Stimulated activated CD4-positive, alpha-beta T cell treated with anti-CD3 and anti-CD28 coated beads, Interleukin-1b, Interleukin-23, amount 100 ng/mL, for 1 hour (primary cell): Measurements from ENCODE around the gene PIAS4.
"Not testable (repeated sequence)": the region's sequence is repeated elsewhere in the genome, so short reads cannot be mapped to it uniquely, and the experiment has no call there.

Source experiments
- DNase-seq, 2 donors: peaks; one replicate each; pipeline ENCODE4 v3.0.0-alpha.2; 2020; ENCODE audit warnings: low read depth in 2 of 2

Gene PIAS4

DNA sequence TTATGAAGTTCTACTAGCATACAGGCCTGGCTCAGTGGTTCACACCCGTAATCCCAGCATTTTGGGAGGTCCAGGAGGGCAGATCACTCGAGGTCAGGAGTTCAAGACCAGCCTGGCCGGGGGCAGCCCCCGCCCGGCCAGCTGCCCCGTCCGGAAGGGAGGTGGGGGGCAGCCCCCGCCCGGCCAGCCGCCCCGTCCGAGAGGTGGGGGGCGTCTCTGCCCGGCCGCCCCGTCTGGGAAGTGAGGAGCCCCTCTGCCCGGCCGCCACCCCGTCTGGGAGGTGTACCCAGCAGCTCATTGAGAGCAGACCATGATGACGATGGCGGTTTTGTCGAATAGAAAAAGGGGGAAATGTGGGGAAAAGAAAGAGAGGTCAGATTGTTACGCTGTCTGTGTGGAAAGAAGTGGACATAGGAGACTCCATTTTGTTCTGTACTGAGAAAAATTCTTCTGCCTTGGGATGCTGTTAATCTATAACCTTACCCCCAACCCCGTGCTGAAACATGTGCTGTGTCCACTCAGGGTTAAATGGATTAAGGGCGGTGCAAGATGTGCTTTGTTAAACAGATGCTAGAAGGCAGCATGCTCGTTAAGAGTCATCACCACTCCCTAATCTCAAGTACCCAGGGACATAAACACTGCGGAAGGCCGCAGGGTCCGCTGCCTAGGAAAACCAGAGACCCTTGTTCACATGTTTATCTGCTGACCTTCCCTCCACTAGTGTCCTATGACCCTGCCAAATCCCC is 8.7 kb upstream of the PIAS4 start:
- not testable (repeated sequence) for DNase-seq

DNA sequence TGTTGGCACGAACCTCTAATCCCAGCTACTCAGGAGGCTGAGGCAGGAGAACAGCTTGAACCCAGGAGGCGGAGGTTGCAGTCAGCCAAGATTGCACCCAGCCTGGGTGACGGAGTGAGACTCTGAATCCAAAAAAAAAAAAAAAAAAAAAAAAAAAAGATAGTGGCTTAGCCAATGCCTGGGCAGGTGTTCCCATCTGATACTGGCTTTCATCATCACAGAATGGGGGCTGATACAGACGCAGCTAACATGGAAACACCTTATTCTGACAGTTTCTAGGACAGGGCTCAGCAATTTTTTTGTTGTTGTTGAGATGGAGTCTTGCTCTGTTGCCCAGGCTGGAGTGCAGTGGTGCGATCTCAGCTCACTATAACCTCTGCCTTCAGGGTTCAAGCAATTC is 6.7 kb upstream of the PIAS4 start:
- DNase-seq: not testable (repeated sequence)

DNA sequence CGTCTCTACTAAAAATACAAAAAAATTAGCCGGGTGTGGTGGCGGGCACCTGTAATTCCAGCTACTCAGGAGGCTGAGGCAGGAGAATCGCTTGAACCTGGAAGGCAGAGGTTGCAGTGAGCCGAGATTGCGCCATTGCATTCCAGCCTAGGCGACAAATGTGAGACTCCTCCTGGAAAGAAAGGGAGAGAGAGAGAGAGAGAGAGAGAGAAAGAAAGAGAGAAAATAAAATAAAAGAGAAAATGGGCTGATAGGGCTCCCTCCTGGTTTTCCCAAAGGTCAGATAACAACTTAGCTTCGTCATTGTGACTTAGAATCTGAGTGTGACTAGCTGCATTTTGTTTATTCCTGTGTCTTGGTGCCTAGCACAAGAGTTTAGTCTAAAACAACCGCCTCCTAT is 2.1 kb upstream of the PIAS4 start:
- DNase-seq: not testable (repeated sequence)

DNA sequence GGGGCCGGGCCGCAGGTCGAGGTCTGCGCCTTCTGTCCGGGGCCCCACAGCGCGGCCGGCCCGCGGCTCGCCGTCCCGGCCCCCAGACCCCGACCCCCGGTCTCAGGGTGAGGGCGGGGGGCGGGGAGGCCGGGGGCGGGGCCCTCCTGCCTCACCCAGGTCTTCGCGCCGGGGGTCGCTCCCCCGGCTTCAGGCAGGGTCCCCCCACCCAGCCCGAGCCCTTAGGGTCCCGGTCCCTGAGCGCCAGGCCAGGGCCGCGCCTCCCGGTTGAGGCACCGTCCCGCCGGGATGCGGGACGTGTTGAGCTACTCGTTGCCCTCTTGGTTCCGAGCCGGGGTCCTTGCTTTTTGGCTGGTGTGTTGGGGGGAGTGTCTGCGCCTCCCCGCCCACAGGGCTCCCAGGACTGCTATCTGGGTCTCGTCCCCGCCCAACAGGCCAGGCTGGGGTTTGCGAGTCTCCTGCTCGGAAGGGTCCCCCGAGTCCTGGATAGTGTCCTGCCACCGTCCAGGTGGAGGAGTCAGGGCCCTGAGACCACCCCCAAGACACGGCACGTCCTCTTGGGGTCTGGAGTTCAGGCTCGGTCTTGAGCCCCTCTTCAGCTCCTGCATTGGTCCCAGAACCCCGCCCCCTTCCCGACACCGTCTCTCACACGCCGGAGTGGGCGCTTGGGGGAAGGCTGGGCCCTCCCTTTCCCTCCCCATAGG is 452 bp downstream of the PIAS4 start:
- DNase-seq: no peak

DNA sequence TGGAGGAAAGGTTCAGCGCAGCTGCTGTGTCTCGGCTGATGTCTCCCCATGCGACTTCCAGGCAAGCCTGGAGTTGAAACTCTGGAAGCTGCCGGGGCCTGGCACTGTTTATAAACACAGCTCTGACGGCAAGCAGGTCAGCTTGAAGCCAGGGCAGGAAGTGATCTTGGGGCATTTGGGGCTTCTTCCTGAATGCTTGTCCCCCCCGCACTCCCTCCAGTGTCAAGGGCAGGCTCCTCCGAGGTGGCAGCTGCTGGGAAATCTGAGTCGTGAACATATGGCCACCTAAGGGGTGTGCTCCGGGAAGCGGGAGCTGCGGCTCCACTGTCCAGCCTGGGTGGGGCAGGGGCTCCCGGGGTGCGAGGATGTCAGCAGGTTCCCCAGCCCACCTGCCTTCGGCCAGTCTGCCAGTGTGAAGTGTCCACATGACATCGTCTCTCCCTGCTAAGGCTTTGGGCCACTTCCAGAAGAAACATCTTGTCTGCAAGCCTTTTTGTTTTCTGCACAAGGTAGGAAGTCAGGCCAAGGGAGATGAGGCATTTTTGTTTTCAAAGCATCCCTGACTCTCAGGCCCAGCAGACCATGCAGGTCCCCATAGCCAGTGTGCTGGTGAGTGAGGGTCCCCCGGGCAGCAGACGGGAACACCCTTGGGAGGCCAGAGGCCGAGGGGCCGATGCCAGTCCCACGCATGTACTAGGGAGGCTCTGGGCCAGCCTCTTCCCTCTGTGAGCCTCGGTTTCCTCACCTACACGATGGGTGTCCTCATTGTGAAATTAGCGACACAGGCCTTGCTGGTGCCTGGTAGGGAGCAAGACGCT is 2.7 kb downstream of the PIAS4 start:
- DNase-seq: no peak

DNA sequence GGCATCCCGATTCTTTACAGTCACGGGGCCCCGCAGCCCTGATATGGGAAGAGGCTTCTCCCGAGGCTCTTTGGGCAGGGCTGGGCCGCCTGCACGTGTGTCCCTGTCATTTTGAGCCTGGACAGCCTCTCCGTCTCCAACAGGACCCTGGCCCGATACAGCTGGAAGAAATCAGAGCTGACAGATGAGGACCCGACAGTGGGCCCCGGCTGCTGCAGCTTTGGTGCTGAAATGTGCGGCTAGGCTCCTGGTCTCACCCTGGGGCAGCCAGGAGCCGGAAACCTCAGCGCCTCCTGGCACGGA is 3.2 kb downstream of the PIAS4 start:
- no peak for DNase-seq

DNA sequence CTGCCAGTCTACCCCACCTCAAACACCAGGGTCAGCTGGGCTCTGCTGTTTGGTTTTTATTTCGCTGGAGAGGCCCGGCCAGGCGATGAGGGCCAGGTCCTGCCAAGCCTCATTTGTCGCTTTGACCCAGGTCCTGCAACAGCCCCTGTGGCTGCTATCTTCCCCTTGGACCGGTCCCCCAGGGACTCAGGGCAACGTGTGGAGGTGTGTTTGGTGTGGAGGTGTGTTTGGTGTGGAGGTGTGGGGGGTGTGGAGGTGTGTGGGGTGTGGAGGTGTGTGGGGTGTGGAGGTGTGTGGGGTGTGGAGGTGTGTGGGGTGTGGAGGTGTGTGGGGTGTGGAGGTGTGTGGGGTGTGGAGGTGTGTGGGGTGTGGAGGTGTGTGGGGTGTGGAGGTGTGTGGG is 3.9 kb downstream of the PIAS4 start:
- not testable (repeated sequence) for DNase-seq

DNA sequence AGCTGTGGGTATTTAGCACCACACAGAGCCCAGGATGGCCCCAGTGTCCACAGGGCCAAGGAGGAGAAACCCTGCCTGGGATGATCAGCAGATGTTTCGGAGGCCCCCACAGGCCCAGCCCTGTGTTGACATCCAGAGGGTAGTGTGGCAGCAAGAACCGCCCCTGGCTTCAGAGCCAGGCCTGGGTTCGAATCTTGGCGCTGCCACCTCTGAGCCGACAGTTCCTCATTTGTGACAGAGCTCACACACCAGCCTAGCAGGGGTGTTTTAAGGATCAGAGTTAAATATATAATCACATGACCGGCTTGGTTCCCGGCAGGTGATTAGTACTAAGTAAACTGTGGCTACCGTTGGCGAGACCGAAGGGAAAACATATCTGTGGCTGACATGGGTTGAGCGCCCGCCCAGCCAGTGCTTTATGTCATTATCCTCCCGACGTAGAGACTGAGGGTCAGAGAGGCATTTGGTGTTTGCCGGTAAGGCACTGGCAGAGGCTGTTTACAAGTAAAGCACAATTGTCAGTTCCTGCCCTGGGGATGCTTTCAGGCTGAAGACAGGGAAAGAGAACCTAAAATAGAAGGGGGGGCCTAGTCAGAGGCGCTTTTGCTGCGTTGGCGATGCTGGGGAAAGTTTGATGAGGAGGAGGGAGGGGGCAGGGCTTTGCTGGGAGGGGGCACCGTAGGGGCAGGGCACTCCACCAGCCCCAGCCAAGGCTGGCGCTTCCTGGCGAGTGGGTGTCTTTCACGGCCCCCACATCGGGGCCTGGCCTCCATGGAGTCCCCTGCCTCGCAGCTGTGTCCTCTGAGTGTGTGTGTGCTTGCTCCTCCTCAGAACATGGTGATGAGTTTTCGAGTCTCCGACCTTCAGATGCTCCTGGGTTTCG is 4.8 kb downstream of the PIAS4 start:
- no peak for DNase-seq

DNA sequence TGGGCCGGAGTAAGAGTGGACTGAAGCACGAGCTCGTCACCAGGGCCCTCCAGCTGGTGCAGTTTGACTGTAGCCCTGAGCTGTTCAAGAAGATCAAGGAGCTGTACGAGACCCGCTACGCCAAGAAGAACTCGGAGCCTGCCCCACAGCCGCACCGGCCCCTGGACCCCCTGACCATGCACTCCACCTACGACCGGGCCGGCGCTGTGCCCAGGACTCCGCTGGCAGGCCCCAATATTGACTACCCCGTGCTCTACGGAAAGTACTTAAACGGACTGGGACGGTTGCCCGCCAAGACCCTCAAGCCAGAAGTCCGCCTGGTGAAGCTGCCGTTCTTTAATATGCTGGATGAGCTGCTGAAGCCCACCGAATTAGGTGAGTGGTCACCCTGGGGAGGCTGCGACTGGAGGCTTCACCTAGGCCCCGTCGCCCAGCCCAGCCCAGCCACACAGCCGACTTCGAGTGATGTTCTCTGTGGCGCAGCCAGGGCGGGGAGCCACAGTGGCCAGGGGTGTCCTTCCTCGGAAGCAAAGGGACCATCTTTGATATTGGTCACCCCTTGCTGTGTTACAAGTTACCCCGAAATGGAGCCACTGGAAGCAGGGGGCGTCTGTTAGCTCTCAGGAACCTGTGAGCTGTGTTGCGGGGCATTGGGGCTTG is 5.6 kb downstream of the PIAS4 start:
- no peak for DNase-seq

DNA sequence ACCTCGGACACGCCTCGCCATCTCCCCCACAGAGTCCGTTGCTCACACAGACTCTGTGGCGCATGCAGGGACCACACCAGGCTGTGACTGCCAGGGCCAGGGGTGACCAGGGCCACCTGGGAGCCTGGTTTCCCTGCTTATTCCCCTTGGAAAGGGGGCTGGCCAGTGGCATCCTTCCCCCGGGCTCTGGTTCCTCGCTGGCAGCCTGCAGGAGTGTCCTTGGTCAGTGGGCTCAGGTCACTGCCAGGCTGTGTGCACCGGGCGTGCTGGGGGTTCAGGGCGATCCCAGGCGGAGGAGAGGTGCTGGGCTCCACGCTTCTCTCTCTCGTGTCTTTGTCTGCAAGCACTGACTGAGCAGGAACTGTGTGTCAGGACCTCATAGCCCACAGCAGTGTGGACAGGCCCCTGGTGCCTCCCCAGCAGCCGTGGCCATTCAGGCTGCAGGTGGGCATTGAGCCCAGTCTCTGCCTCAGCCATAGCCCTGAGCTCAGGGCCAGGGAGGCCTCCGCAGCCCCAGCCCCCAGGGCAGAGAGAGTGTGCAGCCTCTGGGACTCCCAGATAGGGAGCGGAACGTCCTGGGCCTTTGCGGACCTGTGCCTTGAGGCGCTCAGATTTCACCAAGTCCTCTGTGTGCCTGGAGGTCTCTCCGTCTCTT is 6.5 kb downstream of the PIAS4 start:
- DNase-seq: no peak

DNA sequence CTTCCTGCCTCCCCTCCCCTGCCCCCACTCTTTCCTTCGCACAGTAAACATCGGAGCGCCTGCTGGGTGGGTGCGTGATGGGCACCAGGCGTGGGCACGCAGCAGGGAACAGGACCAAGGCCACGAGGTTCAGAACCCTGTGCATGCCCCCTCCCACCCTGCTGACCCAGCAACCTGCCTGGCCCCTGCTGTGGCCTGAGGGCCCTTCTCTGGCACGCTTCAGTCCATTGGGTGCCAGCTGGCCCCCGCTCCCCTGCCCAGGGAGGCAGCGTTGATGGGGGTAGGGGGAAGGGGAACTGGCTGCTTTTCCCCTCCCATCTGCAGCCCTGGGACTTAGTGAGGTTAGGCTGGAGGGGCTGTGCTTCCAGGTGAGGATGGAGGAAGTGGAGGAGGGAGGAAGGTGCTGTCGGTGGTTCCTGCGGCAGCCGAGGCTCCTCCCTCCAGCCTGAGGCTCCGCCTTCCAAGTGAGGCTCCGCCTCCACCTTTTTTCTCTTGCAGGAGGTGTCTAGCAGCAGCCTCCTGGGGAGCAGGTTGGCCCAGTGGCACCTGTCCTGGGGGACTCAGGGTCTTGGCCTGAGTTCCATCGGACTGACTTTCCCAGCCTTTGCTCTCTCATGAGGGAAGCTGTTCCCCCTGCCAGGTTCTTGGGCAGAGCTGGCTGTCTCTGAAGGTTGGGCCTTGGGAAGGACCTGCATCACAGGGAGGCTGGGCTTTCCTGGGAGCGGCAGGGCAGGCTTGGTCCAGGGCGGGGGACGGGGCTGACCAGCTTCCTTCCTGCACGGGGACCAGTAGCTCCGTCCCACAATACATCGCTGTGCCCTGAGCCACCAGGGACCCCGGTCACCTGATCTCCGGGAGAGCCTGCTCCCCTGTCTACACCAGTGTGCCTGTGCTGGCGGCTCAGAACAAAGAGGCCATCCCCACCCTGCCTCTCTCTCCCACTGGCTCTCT is 7.3 kb downstream of the PIAS4 start:
- peak in 1 of 2 donors; percentile 21 for DNase-seq

DNA sequence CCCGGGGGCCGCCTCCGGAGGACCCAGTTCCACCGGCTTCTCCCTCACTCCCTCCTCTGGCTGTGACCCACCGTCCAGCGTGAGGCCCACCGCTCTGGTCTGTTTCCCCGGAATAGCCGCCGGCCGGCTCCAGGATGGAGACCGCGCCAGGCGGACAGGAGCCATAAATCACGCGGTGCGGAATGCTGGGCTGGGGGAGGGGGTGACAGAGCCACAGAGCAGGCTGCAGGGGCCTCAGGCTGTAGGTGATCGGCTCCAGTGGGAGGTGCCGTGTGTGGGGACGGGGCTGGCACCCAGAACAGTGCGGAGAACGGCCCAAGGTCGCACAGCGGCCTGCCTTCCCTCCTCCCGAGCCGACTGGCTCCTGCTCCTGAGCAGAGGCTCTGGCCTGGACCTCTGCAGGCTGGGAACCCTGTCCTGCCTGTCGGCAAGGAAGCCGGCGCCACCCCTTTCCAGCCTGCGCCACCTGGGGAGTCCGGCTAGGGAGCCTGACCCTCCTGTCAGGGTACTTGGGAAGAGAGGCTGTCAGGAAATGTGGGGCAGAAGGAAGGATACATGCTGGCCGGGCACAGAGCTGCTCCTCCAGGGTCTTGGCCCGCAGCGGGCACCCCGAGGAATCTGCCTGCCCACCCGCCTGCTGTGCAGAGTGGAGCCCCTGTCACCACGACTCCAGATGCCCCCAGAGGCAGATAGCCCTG is 8.3 kb downstream of the PIAS4 start:
- DNase-seq: no peak

DNA sequence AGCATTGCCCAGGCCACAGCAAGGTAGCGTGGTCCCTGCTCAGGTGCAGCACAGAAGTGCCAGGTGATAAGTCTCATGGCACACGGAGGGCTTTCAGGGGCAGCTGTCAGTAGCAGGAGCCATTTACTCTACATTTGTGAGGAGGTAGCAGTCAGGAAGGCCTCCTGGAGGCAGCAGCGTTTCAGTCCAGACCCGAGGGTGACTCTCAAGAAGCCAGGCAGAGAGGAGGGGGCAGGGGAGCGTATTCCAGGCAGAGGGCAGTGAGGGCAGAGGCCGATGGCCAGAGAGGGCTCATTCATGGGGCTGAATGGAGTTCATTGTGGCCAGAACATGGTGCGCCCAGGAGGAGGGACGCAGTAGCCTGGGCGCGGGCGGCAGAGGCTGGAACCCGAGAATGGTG is 8.9 kb downstream of the PIAS4 start:
- DNase-seq: no peak

DNA sequence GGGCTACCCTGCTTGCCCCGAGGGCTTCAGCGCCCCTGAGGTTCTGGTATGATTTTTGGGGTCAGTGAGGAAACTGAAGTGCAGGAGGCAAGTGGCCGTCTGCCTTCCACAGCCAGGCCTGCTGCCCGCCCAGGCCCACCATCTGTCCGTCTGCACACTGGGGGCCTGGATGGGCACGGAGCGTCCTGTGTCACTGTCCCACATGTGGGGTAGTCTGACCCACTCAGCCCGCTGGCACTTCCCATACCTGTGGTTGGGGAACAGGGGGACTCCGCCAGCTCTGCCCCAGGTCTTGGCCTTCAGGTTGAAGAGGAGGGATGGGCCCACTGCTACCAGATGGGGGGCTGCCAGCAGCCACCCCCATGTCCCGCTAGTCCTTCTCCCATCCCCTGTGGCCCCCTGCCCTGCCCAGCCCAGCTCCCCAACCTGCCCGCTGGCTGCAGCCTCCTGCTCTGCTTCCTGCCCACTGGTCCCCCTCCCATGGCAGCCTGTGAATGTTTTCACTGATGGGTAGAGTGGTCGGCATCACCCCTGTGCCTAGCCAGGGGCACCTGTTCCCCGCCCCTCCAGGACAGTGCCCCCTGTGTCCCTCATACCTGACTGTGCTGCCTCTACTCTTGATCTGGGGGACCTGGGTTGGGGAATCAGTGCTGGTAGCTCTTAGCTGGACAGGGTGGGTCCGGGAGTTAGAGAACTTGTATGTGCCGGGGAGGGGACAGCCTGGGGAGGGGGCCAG is 9.5 kb downstream of the PIAS4 start:
- DNase-seq: no peak

DNA sequence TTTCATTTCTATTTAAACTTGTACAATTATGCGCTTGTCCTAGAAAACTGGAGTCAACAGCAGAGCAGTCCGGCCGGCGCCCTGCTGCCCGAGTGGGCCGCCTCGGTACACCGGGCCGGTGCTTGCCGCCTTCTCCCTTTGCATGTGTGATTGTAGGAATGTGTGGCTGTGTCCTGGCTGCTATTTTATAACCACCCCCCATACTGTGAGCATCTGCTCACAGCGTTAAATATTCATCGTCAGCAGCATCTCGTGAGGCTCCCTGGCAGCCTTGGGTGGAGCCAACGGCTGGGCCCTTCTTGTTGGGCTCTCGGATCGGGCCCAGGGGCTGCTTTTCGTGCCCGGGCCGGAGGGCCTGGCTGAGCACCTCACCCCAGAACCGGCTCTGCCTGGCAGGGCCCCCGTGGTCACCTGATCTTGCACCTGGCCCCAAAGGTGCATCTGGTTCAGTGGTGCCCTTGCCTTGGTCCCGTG is 10.6 kb downstream of the PIAS4 start:
- DNase-seq: no peak

DNA sequence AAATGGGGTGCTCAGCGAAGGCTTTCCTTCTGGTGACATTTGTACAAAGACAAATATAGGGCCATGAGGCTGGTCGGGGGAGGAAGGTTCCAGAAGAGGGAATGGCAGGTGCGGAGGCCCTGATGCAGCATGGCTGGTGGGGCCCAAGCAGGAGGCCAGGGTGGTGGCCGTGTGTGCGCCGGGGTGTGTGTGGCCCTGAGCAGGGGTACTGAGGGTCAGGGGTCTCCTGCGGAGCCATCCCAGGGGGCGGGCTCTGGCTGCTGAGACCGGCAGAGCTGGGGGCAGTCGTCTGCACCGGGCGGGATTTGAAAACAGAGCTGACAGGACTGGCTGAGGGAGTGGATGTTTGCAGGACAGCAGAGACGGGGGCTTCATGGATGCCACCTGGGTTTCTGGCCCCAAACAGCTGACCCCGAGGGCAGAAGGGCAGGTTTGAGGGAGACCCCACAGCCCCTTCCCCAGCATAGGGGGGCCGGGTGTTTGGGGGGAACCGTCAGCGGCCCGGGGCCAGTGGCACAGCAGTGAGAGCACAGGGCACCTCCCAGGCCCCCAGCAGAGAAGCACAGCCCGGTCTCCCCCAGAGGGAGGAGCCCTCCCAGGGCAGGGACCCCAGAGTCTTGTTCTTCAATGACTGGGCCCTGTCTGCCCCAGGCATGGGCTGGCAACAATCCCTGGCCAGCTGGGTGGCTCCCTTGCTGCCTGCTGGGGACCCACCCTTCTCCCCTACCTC is 11.4 kb downstream of the PIAS4 start:
- DNase-seq: no peak

DNA sequence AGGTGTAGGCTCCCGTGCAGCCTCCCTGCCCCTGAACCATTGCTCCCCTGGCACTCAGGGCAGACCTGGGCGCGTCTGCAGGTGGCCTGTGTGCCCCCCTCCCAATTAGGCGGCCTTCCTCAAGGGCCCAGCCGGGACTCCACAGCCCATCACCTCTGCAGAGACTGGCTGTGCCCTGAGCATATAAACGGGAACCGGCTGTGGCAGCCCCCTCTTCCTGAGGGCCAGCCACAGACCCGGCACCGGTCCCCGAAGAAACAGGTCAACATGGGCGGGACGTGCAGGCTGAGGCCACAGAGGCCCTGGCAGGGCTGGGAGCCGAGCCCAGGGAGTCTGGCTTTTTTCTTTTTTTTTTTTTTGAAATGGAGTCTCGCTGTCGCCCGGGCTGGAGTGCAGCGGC is 12.0 kb downstream of the PIAS4 start:
- no peak for DNase-seq
